ENCODE data around the gene MT1HL1. TPM values are rescaled to one million over a fixed set of nuclear protein-coding genes. Genes with fewer than 3 reads are reported as not detected.

Gene MT1HL1
- total and polyA plus RNA-seq, 2 of the 8 experiments (the other 6 are each of a cell fraction or from before 2014, with no cell fraction given) = not detected

- no peak overlapping the region for H2BK120ac ChIP-seq (replicated peaks; ENCODE audit: low read depth, low read length)
- POLR2A ChIA-PET (ENCODE audit: partially characterized antibody) = no interaction called here
- CTCF ChIA-PET (ENCODE audit: partially characterized antibody) = interaction anchor here (2.9 kb wide), 1 partner anchor 9 kb away, joined by 17 read pairs; no protein-coding TSS in a partner anchor
- no peak overlapping the region for H3K4ac ChIP-seq (replicated peaks; ENCODE audit: insufficient read length, low read depth, low read length)
- no peak overlapping the region for H2BK5ac ChIP-seq (ENCODE audit: low read depth, low read length)
- WGBS, 2 experiments (ENCODE audit: extremely low coverage in 1 of 2, insufficient coverage in 1 of 2, insufficient read length in 1 of 2, insufficient replicate concordance in 2 of 2, low coverage in 1 of 2, low lambda C conversion rate in 2 of 2, missing lambda C conversion rate in 1 of 2) = 95% methylated on average over 6 of the region's 6 CpGs; no CpG with 5 or more reads in 1 of the 2 experiments
- no peak overlapping the region for H4K8ac ChIP-seq (ENCODE audit: extremely low read depth, insufficient read depth, low read length)
- H3K18ac ChIP-seq (ENCODE audit: extremely low read depth, low read length) = no peak overlapping the region
- H3K4me2 ChIP-seq (ENCODE audit: insufficient read depth in 1 of 2, low read depth in 2 of 2, low read length in 2 of 2) = no peak overlapping the region
- no peak for FAIRE-seq
- no peak overlapping the region for H3K27ac ChIP-seq (ENCODE audit: low read depth, low read length)
- H2AFZ ChIP-seq (ENCODE audit: low read length) = no peak overlapping the region
- peaks cover 0 to 2% of the 10 kb centered on the region in 2 experiments; a peak in 1 of 4 replicates for H3K9me3 ChIP-seq (ENCODE audit: insufficient read depth in 2 of 2, low read depth in 1 of 2, low read length in 1 of 2)
- no peaks in the 10 kb centered on the region for H3K79me2 ChIP-seq (ENCODE audit: control insufficient read depth in 1 of 2, insufficient read depth in 2 of 2, low read length in 2 of 2)
- no peak overlapping the region for H3K4me3 ChIP-seq (ENCODE audit: extremely low read depth in 1 of 4, insufficient read depth in 2 of 4, low read depth in 3 of 4, low read length in 4 of 4)
- no peak overlapping the region for H4K91ac ChIP-seq (replicated peaks; ENCODE audit: insufficient read length, low read length)
- no peaks in the 10 kb centered on the region for H3K36me3 ChIP-seq (ENCODE audit: control insufficient read depth in 2 of 4, insufficient read depth in 4 of 4, low read length in 3 of 4)
- DNase-seq (ENCODE audit: low read depth in 1 of 2, low spot score in 2 of 2) = no peak
- no peak overlapping the region for H3K14ac ChIP-seq (ENCODE audit: insufficient read length)
- no peaks in the 10 kb centered on the region for H3K4me1 ChIP-seq (replicated peaks in 1 of 4; ENCODE audit: control insufficient read depth in 3 of 4, insufficient read depth in 4 of 4, low read length in 3 of 4)
- H3K23ac ChIP-seq (ENCODE audit: insufficient read length) = no peak overlapping the region
- no peaks in the 10 kb centered on the region for H4K20me1 ChIP-seq (replicated peaks in 1 of 2; ENCODE audit: control insufficient read depth in 1 of 2, insufficient read depth in 2 of 2, low read length in 2 of 2)
- H2BK12ac ChIP-seq (ENCODE audit: low read depth, low read length) = no peak overlapping the region
- H3K56ac ChIP-seq (replicated peaks; ENCODE audit: insufficient read length, low read depth, low read length) = no peak overlapping the region
- no peaks in the 10 kb centered on the region for H3K27me3 ChIP-seq (replicated peaks in 1 of 4; ENCODE audit: control insufficient read depth in 3 of 4, extremely low read depth in 1 of 4, insufficient read depth in 3 of 4, low read length in 3 of 4)
- H4K5ac ChIP-seq (ENCODE audit: insufficient read length, low read depth, low read length) = no peak overlapping the region
- no peaks in the 10 kb centered on the region for H3K23me2 ChIP-seq (ENCODE audit: low read depth, low read length)
- no peak overlapping the region for H3K9ac ChIP-seq (replicated peaks in 1 of 4; ENCODE audit: extremely low read depth in 1 of 4, low read depth in 3 of 4, low read length in 3 of 4)
- H2AK5ac ChIP-seq (ENCODE audit: low read depth, low read length) = no peak overlapping the region
- no peaks in the 10 kb centered on the region for H3K79me1 ChIP-seq (ENCODE audit: low read depth, low read length)
- H2BK15ac ChIP-seq (ENCODE audit: low read length) = no peak overlapping the region
- H2BK20ac ChIP-seq (ENCODE audit: low read length) = no peak overlapping the region
- no peak for TF ChIP-seq POU5F1 (IDR thresholded peaks at IDR 0.05; ENCODE audit: low read depth, low read length)
- TF ChIP-seq RBBP5 (IDR thresholded peaks at IDR 0.05; ENCODE audit: borderline replicate concordance, low read depth, low read length) = no peak
- TF ChIP-seq E2F6 (IDR thresholded peaks at IDR 0.05) = no peak
- TF ChIP-seq GABPA (IDR thresholded peaks at IDR 0.05; ENCODE audit: borderline replicate concordance, insufficient read depth, low read length) = no peak
- TF ChIP-seq CBX8 (IDR thresholded peaks at IDR 0.05; ENCODE audit: borderline replicate concordance, low read depth, low read length) = no peak
- no peak for TF ChIP-seq NANOG (IDR thresholded peaks at IDR 0.05; ENCODE audit: insufficient read depth, low read depth, low read length, poor library complexity, severe bottlenecking)
- TF ChIP-seq RNF2 (IDR thresholded peaks at IDR 0.05; ENCODE audit: borderline replicate concordance, low read depth, low read length, missing control alignments, poor library complexity, severe bottlenecking) = no peak
- TF ChIP-seq JUND (IDR thresholded peaks at IDR 0.05; ENCODE audit: low read length) = no peak
- TF ChIP-seq YY1 (IDR thresholded peaks at IDR 0.05; ENCODE audit: low read depth, low read length) = no peak
- no peak for TF ChIP-seq ASH2L (IDR thresholded peaks at IDR 0.05; ENCODE audit: low read length)
- no peak for TF ChIP-seq ZNF274 (IDR thresholded peaks at IDR 0.05; ENCODE audit: borderline replicate concordance, extremely low read depth, low read length)
- TF ChIP-seq PHF8 (conservative IDR thresholded peaks at IDR 0.05; ENCODE audit: low read depth, low read length) = no peak
- no peak for TF ChIP-seq TAF1 (IDR thresholded peaks at IDR 0.05; ENCODE audit: low read depth, low read length)
- TF ChIP-seq BACH1 (IDR thresholded peaks at IDR 0.05; ENCODE audit: low read length) = no peak
These were observed 37.6 kb downstream of the MT1HL1 start for GRCh38 chr1:236966636-236967035.
